Kasumi-1 (cell line): Measurements from ENCODE around the gene KCNAB2.
A peak's percentile ranks its signal among the peaks of the same experiment; 100 is the strongest.
"Not testable (repeated sequence)": the region's sequence is repeated elsewhere in the genome, so short reads cannot be mapped to it uniquely, and the experiment has no call there.

Source experiments
- DNase-seq, 2 experiments: peaks; one replicate each; lab custom pipeline; 2025; lab: John Stamatoyannopoulos, UW

KCNAB2 gene

GRCh38 chr1:6056572-6056948, 10.9 kb downstream of the KCNAB2 start:
- DNase-seq, result no peak

- DNase-seq, result no peak
Observed at GRCh38 chr1:6057170-6057845, 11.6 kb downstream of the KCNAB2 start.

- no peak for DNase-seq
Observed at GRCh38 chr1:6059866-6060265, 14.2 kb downstream of the KCNAB2 start.

GRCh38 chr1:6062670-6063069, 17.0 kb downstream of the KCNAB2 start:
- no peak for DNase-seq

GRCh38 chr1:6063532-6064053, 17.9 kb downstream of the KCNAB2 start:
- DNase-seq, result peak in 1 of 2 experiments; percentile 2

- no peak for DNase-seq
Observed at GRCh38 chr1:6065093-6065858, 19.6 kb downstream of the KCNAB2 start.

- no peak for DNase-seq
Observed at GRCh38 chr1:6066680-6067079, 21.0 kb downstream of the KCNAB2 start.

GRCh38 chr1:6068073-6068472, 22.4 kb downstream of the KCNAB2 start:
- no peak for DNase-seq

GRCh38 chr1:6068932-6069331, 23.2 kb downstream of the KCNAB2 start:
- no peak for DNase-seq

GRCh38 chr1:6069573-6069972, 23.9 kb downstream of the KCNAB2 start:
- DNase-seq, result no peak

GRCh38 chr1:6070450-6070974, 24.8 kb downstream of the KCNAB2 start:
- DNase-seq, result no peak

GRCh38 chr1:6071219-6071618, 25.5 kb downstream of the KCNAB2 start:
- no peak for DNase-seq

- DNase-seq, result no peak
Observed at GRCh38 chr1:6072774-6073479, 27.2 kb downstream of the KCNAB2 start.

GRCh38 chr1:6073480-6074053, 27.9 kb downstream of the KCNAB2 start:
- no peak for DNase-seq

GRCh38 chr1:6074192-6074901, 28.7 kb downstream of the KCNAB2 start:
- no peak for DNase-seq

GRCh38 chr1:6075748-6076147, 30.1 kb downstream of the KCNAB2 start:
- peak in 1 of 2 experiments; percentile 4 for DNase-seq

GRCh38 chr1:6077061-6077460, 31.4 kb downstream of the KCNAB2 start:
- DNase-seq, result not testable (repeated sequence)

GRCh38 chr1:6077506-6077905, 31.8 kb downstream of the KCNAB2 start:
- DNase-seq, result no peak

GRCh38 chr1:6077919-6078318, 32.2 kb downstream of the KCNAB2 start:
- DNase-seq, result no peak

GRCh38 chr1:6080469-6080868, 34.8 kb downstream of the KCNAB2 start:
- no peak for DNase-seq

- no peak for DNase-seq
Observed at GRCh38 chr1:6081901-6082300, 36.2 kb downstream of the KCNAB2 start.
